Superior temporal gyrus (tissue), 1 donor: ENCODE measurements around the gene CCNH.

ENCODE experiments used
- DNase-seq: peaks from one replicate; pipeline ENCODE4 v3.0.0-alpha.2; 2016; ENCODE audit errors: extremely low spot score

Gene CCNH

GRCh38 chr5:87412630-87413342, at the start of gene CCNH:
TSS of gene CCNH (minus strand) at chr5:87412930. CDS start at chr5:87412794, 136 bp downstream.
- peak; percentile 100 for DNase-seq

GRCh38 chr5:87457706-87458105, 45.0 kb upstream of the CCNH start:
- no peak for DNase-seq

- DNase-seq = peak; percentile 15
Observed at GRCh38 chr5:87453801-87454200, 41.1 kb upstream of the CCNH start.

GRCh38 chr5:87452837-87453236, 40.1 kb upstream of the CCNH start:
- peak; percentile 24 for DNase-seq

- DNase-seq = no peak
Observed at GRCh38 chr5:87442419-87442818, 29.7 kb upstream of the CCNH start.

- no peak for DNase-seq
Observed at GRCh38 chr5:87438231-87438630, 25.5 kb upstream of the CCNH start.

GRCh38 chr5:87437724-87438123, 25.0 kb upstream of the CCNH start:
- DNase-seq = no peak

GRCh38 chr5:87435144-87435694, 22.5 kb upstream of the CCNH start:
- no peak for DNase-seq

GRCh38 chr5:87434461-87434860, 21.7 kb upstream of the CCNH start:
- no peak for DNase-seq

- DNase-seq = no peak
Observed at GRCh38 chr5:87433945-87434344, 21.2 kb upstream of the CCNH start.

GRCh38 chr5:87432460-87432859, 19.7 kb upstream of the CCNH start:
- DNase-seq = no peak

GRCh38 chr5:87430863-87431457, 18.2 kb upstream of the CCNH start:
- no peak for DNase-seq

- DNase-seq = no peak
Observed at GRCh38 chr5:87423755-87424154, 11.0 kb upstream of the CCNH start.

GRCh38 chr5:87421307-87421706, 8.6 kb upstream of the CCNH start:
- DNase-seq = no peak

- no peak for DNase-seq
Observed at GRCh38 chr5:87418506-87418905, 5.8 kb upstream of the CCNH start.

GRCh38 chr5:87413343-87413645, 564 bp upstream of the CCNH start:
- no peak for DNase-seq

- DNase-seq = no peak
Observed at GRCh38 chr5:87411973-87412629, 629 bp downstream of the CCNH start.

- DNase-seq = no peak
Observed at GRCh38 chr5:87411586-87411972, 1.2 kb downstream of the CCNH start.

- no peak for DNase-seq
Observed at GRCh38 chr5:87410931-87411330, 1.8 kb downstream of the CCNH start.

- DNase-seq = no peak
Observed at GRCh38 chr5:87408204-87408603, 4.5 kb downstream of the CCNH start.

- no peak for DNase-seq
Observed at GRCh38 chr5:87405472-87406155, 7.1 kb downstream of the CCNH start.

GRCh38 chr5:87404359-87404758, 8.4 kb downstream of the CCNH start:
- DNase-seq = no peak
